ENCODE measurements around the gene MARCO. TPM values are rescaled to one million over a fixed set of nuclear protein-coding genes. Genes with fewer than 3 reads are reported as not detected.

MARCO gene
- total RNA-seq, 1 donor from 2014 or later, result 28.4 TPM

- Histone ChIP-seq H3K9me3 (no peaks in the 10 kb centered on the region), H3K27me3 (no peaks in the 10 kb centered on the region), H3K4me1 (no peaks in the 10 kb centered on the region), H3K4me3 (no peak overlapping the region), H3K36me3 (no peaks in the 10 kb centered on the region), H3K27ac (no peak overlapping the region)
- no peak for DNase-seq (ENCODE audit: low spot score in 2 of 2)
- intact Hi-C loops (cut with DNase I), result no loop called here
- TF ChIP-seq CTCF (IDR thresholded peaks at IDR 0.05), result no peak
Observed at GRCh38 chr2:118968961-118969733, 27.2 kb downstream of the MARCO start.

- H3K4me1 ChIP-seq, result no peaks in the 10 kb centered on the region
- no peak for DNase-seq (ENCODE audit: low spot score in 2 of 2)
- H3K36me3 ChIP-seq, result no peaks in the 10 kb centered on the region
- intact Hi-C loops (cut with DNase I), result no loop called here
- no peak overlapping the region for H3K4me3 ChIP-seq
- no peak for TF ChIP-seq CTCF (IDR thresholded peaks at IDR 0.05)
- H3K27ac ChIP-seq, result no peak overlapping the region
- H3K27me3 ChIP-seq, result no peaks in the 10 kb centered on the region
- H3K9me3 ChIP-seq, result no peaks in the 10 kb centered on the region
Observed at GRCh38 chr2:118969734-118970395, 27.9 kb downstream of the MARCO start.

GRCh38 chr2:118970396-118971135, 28.6 kb downstream of the MARCO start:
- Histone ChIP-seq H3K4me3 (no peak overlapping the region), H3K9me3 (no peaks in the 10 kb centered on the region), H3K36me3 (no peaks in the 10 kb centered on the region), H3K27me3 (no peaks in the 10 kb centered on the region), H3K4me1 (no peaks in the 10 kb centered on the region), H3K27ac (no peak overlapping the region)
- no peak for DNase-seq (ENCODE audit: low spot score in 2 of 2)
- intact Hi-C loops (cut with DNase I), result no loop called here
- TF ChIP-seq CTCF (IDR thresholded peaks at IDR 0.05), result no peak

- Histone ChIP-seq H3K27ac (no peak overlapping the region), H3K27me3 (no peaks in the 10 kb centered on the region), H3K4me3 (no peak overlapping the region), H3K36me3 (no peaks in the 10 kb centered on the region), H3K4me1 (no peaks in the 10 kb centered on the region), H3K9me3 (no peaks in the 10 kb centered on the region)
- DNase-seq (ENCODE audit: low spot score in 2 of 2), result no peak
- intact Hi-C loops (cut with DNase I), result no loop called here
- no peak for TF ChIP-seq CTCF (IDR thresholded peaks at IDR 0.05)
Observed at GRCh38 chr2:118971245-118972122, 29.5 kb downstream of the MARCO start.

GRCh38 chr2:118973542-118973951, 31.6 kb downstream of the MARCO start:
- H3K4me3 ChIP-seq, result no peak overlapping the region
- H3K4me1 ChIP-seq, result no peaks in the 10 kb centered on the region
- no peak for DNase-seq (ENCODE audit: low spot score in 2 of 2)
- no peaks in the 10 kb centered on the region for H3K36me3 ChIP-seq
- intact Hi-C loops (cut with DNase I), result no loop called here
- H3K9me3 ChIP-seq, result no peaks in the 10 kb centered on the region
- no peaks in the 10 kb centered on the region for H3K27me3 ChIP-seq
- H3K27ac ChIP-seq, result no peak overlapping the region
- TF ChIP-seq CTCF (IDR thresholded peaks at IDR 0.05), result no peak

All from ascending aorta (tissue), 2 donors.